Fibroblast of skin of right quadriceps (primary cell): ENCODE measurements around the gene TMEM144.
"Not testable (repeated sequence)": the region's sequence is repeated elsewhere in the genome, so short reads cannot be mapped to it uniquely, and the experiment has no call there.

Experiments used
- DNase-seq: peaks from one replicate; pipeline ENCODE4 v3.0.0-alpha.2; 2013

TMEM144 gene

GRCh38 chr4:158192439-158193158 is 17.7 kb upstream of the TMEM144 start:
- no peak for DNase-seq

GRCh38 chr4:158193171-158193749 is 17.0 kb upstream of the TMEM144 start:
- peak; percentile 18 for DNase-seq

GRCh38 chr4:158195297-158195696 is 15.0 kb upstream of the TMEM144 start:
- no peak for DNase-seq

- DNase-seq, result no peak
Observed at GRCh38 chr4:158197194-158197776, 13.0 kb upstream of the TMEM144 start.

- DNase-seq, result no peak
Observed at GRCh38 chr4:158200214-158200613, 10.1 kb upstream of the TMEM144 start.

- DNase-seq, result no peak
Observed at GRCh38 chr4:158201322-158201721, 9.0 kb upstream of the TMEM144 start.

- no peak for DNase-seq
Observed at GRCh38 chr4:158201876-158202275, 8.4 kb upstream of the TMEM144 start.

- DNase-seq, result no peak
Observed at GRCh38 chr4:158202481-158202880, 7.8 kb upstream of the TMEM144 start.

GRCh38 chr4:158203436-158203835 is 6.8 kb upstream of the TMEM144 start:
- DNase-seq, result no peak

GRCh38 chr4:158203929-158204328 is 6.4 kb upstream of the TMEM144 start:
- no peak for DNase-seq

GRCh38 chr4:158208963-158209640 is 1.2 kb upstream of the TMEM144 start:
- DNase-seq, result no peak

- DNase-seq, result no peak
Observed at GRCh38 chr4:158211222-158211621, 936 bp downstream of the TMEM144 start.

- no peak for DNase-seq
Observed at GRCh38 chr4:158213466-158213865, 3.2 kb downstream of the TMEM144 start.

- DNase-seq, result no peak
Observed at GRCh38 chr4:158214856-158215255, 4.6 kb downstream of the TMEM144 start.

GRCh38 chr4:158217763-158218162 is 7.5 kb downstream of the TMEM144 start:
- DNase-seq, result no peak

- DNase-seq, result no peak
Observed at GRCh38 chr4:158219623-158220022, 9.3 kb downstream of the TMEM144 start.

- DNase-seq, result not testable (repeated sequence)
Observed at GRCh38 chr4:158224318-158224717, 14.0 kb downstream of the TMEM144 start.

- DNase-seq, result not testable (repeated sequence)
Observed at GRCh38 chr4:158224999-158225398, 14.7 kb downstream of the TMEM144 start.

GRCh38 chr4:158227880-158228279 is 17.6 kb downstream of the TMEM144 start:
- DNase-seq, result not testable (repeated sequence)

GRCh38 chr4:158228399-158228798 is 18.1 kb downstream of the TMEM144 start:
- DNase-seq, result not testable (repeated sequence)

- no peak for DNase-seq
Observed at GRCh38 chr4:158229768-158230167, 19.5 kb downstream of the TMEM144 start.

GRCh38 chr4:158234671-158235070 is 24.4 kb downstream of the TMEM144 start:
- no peak for DNase-seq

- DNase-seq, result no peak
Observed at GRCh38 chr4:158236304-158237030, 26.2 kb downstream of the TMEM144 start.
